Loucy (cell line): Measurements from ENCODE around the gene PDE9A.

Source experiments
- H2AFZ ChIP-seq: fragments of 200-600 bp; sonication (generic); 2 replicates; pipeline ENCODE4 v1.6.0; 2016; ENCODE audit warnings: antibody characterized with exemption, mild to moderate bottlenecking, low read length, moderate library complexity
- H3F3A ChIP-seq: fragments of 200-600 bp; 2 replicates; pipeline ENCODE4 v1.6.0; 2016; ENCODE audit warnings: antibody characterized with exemption, low read depth, mild to moderate bottlenecking
- H3K27me3 ChIP-seq: fragments of 200-600 bp; sonication (generic); 2 replicates; pipeline ENCODE4 v1.6.1; 2014; ENCODE audit warnings: low read length, mild to moderate bottlenecking; ENCODE audit not compliant: insufficient read depth, poor library complexity, severe bottlenecking
- H3K36me3 ChIP-seq: fragments of 200-600 bp; sonication (generic); 2 replicates; pipeline ENCODE4 v1.6.1; 2016; ENCODE audit warnings: low read length; ENCODE audit not compliant: insufficient read depth
- H3K4me1 ChIP-seq: fragments of 200-600 bp; sonication (generic); 2 replicates; pipeline ENCODE4 v1.5.1; 2014; ENCODE audit warnings: low read length, mild to moderate bottlenecking; ENCODE audit not compliant: insufficient read depth, poor library complexity, severe bottlenecking
- H3K4me2 ChIP-seq: fragments of 200-600 bp; sonication (generic); 2 replicates; pipeline ENCODE4 v1.6.0; 2014; ENCODE audit warnings: antibody characterized with exemption, low read length, low read depth, mild to moderate bottlenecking; ENCODE audit not compliant: poor library complexity, severe bottlenecking
- H3K4me3 ChIP-seq: fragments of 200-600 bp; sonication (generic); 2 replicates; pipeline ENCODE4 v1.5.1; 2014; ENCODE audit warnings: low read length, mild to moderate bottlenecking, mixed read lengths; ENCODE audit not compliant: poor library complexity, severe bottlenecking
- H3K79me2 ChIP-seq: fragments of 200-600 bp; sonication (generic); 2 replicates; pipeline ENCODE4 v1.6.1; 2014; ENCODE audit warnings: low read length; ENCODE audit not compliant: insufficient read depth
- H3K9ac ChIP-seq: fragments of 200-600 bp; sonication (generic); 2 replicates; pipeline ENCODE4 v1.6.0; 2014; ENCODE audit warnings: mild to moderate bottlenecking, low read depth, low read length, moderate library complexity; ENCODE audit not compliant: poor library complexity, severe bottlenecking
- H3K9me2 ChIP-seq: fragments of 200-600 bp; sonication (generic); replicated peaks from 2 replicates; pipeline ENCODE4 v1.6.1; 2016; ENCODE audit warnings: low read depth, low read length, mixed read lengths
- H3K9me3 ChIP-seq: fragments of 200-600 bp; sonication (generic); 2 replicates; pipeline ENCODE4 v1.6.1; 2014; ENCODE audit warnings: mild to moderate bottlenecking, antibody characterized with exemption, low read length, low read depth; ENCODE audit not compliant: insufficient read depth
- H4K20me1 ChIP-seq: fragments of 200-600 bp; sonication (generic); 2 replicates; pipeline ENCODE4 v1.6.0; 2014; ENCODE audit warnings: antibody characterized with exemption, low read length, mild to moderate bottlenecking; ENCODE audit not compliant: insufficient read depth, poor library complexity, severe bottlenecking
- EZH2phosphoT487 ChIP-seq: fragments of 200-600 bp; IDR thresholded peaks from 2 replicates; pipeline ENCODE4 v1.6.1; 2018; ENCODE audit warnings: antibody characterized with exemption, mild to moderate bottlenecking, moderate library complexity, borderline replicate concordance
- TF ChIP-seq, protein P1 (sequence below): fragments of 200-600 bp; sonication (generic); conservative IDR thresholded peaks from 2 replicates; pipeline ENCODE4 v1.5.1; 2014; ENCODE audit warnings: mild to moderate bottlenecking, antibody characterized with exemption, low read length

The PDE9A gene

GRCh38 chr21:42682661-42683210 lies 29.3 kb downstream of the PDE9A start:
- Histone ChIP-seq H3K79me2 (no peaks in the 10 kb centered on the region), H3K4me3 (no peak overlapping the region), H3K36me3 (no peaks in the 10 kb centered on the region), H3K9me3 (no peaks in the 10 kb centered on the region), H3K9ac (no peak overlapping the region), H2AFZ (no peak overlapping the region), H3K27me3 (no peaks in the 10 kb centered on the region), H3K4me2 (no peak overlapping the region), H3F3A (no peaks in the 10 kb centered on the region), H4K20me1 (no peaks in the 10 kb centered on the region), H3K4me1 (peaks cover 28% of the 10 kb centered on the region), H3K9me2 (no peaks in the 10 kb centered on the region)
- TF ChIP-seq, protein P1, sequence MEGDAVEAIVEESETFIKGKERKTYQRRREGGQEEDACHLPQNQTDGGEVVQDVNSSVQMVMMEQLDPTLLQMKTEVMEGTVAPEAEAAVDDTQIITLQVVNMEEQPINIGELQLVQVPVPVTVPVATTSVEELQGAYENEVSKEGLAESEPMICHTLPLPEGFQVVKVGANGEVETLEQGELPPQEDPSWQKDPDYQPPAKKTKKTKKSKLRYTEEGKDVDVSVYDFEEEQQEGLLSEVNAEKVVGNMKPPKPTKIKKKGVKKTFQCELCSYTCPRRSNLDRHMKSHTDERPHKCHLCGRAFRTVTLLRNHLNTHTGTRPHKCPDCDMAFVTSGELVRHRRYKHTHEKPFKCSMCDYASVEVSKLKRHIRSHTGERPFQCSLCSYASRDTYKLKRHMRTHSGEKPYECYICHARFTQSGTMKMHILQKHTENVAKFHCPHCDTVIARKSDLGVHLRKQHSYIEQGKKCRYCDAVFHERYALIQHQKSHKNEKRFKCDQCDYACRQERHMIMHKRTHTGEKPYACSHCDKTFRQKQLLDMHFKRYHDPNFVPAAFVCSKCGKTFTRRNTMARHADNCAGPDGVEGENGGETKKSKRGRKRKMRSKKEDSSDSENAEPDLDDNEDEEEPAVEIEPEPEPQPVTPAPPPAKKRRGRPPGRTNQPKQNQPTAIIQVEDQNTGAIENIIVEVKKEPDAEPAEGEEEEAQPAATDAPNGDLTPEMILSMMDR, result no peak
- no peak for TF ChIP-seq EZH2phosphoT487

DNA sequence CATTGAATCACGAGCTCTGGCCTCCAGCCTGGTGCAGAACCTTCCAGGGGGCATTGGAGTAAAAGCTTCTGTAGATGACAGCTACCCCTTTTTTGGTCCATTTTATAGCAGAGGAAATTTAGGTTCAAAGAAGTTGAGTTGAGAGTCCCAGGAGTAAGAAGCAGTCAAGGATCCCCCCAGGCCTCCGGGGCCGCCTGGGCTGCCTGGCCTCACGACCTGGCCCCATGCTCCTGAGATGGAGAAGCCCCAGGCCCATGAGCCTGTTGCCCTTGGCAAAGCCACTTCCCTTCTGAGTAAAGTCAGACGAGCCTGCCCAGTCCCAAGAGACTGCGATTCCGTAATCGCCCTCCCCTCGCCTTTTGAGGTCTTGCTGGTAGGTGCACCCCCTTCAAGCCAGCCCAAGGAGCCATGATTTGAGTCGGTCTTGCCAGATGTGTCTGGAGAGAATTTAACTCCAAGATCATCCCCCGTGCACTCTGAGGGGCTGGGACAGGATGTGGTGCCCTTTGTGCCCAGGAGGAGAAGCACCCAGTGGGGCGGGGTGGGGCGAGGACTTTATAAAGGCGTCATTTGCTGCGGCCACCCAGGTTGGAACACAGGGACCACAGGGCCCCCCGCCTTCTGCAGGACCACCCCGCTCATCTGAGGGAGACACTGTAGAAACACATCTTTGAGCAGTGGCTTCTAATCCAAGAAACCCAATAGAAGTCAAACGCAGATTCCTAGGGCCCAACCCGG lies 30.1 kb downstream of the PDE9A start:
- Histone ChIP-seq H3K4me1 (peaks cover 24% of the 10 kb centered on the region), H3K36me3 (no peaks in the 10 kb centered on the region), H3K9ac (peak overlapping the region; percentile 22), H3K79me2 (no peaks in the 10 kb centered on the region), H3K9me2 (no peaks in the 10 kb centered on the region), H3K4me3 (no peak overlapping the region), H3K4me2 (peak overlapping the region; percentile 53), H3K9me3 (no peaks in the 10 kb centered on the region), H4K20me1 (no peaks in the 10 kb centered on the region), H3K27me3 (no peaks in the 10 kb centered on the region), H2AFZ (no peak overlapping the region), H3F3A (no peaks in the 10 kb centered on the region)
- no peak for TF ChIP-seq EZH2phosphoT487
- TF ChIP-seq, protein P1, result no peak

GRCh38 chr21:42684109-42684916 lies 30.9 kb downstream of the PDE9A start:
- Histone ChIP-seq H3K9me3 (no peaks in the 10 kb centered on the region), H3K79me2 (no peaks in the 10 kb centered on the region), H3K4me1 (peaks cover 24% of the 10 kb centered on the region), H3K36me3 (no peaks in the 10 kb centered on the region), H3K27me3 (no peaks in the 10 kb centered on the region), H2AFZ (no peak overlapping the region), H3K4me3 (peak overlapping the region; percentile 14), H4K20me1 (no peaks in the 10 kb centered on the region), H3K9me2 (no peaks in the 10 kb centered on the region), H3K4me2 (peak overlapping the region; percentile 53), H3F3A (no peaks in the 10 kb centered on the region), H3K9ac (peak overlapping the region; percentile 35)
- TF ChIP-seq, protein P1, result no peak
- TF ChIP-seq EZH2phosphoT487, result no peak
